ENCODE results near the gene SFRP5. TPM values are rescaled to one million over a fixed set of nuclear protein-coding genes. Genes with fewer than 3 reads are reported as not detected.

The SFRP5 gene
- total and polyA plus RNA-seq, 2 donors (not counting 3 experiments of a cell fraction or from before 2014, with no cell fraction given), result not detected

DNA sequence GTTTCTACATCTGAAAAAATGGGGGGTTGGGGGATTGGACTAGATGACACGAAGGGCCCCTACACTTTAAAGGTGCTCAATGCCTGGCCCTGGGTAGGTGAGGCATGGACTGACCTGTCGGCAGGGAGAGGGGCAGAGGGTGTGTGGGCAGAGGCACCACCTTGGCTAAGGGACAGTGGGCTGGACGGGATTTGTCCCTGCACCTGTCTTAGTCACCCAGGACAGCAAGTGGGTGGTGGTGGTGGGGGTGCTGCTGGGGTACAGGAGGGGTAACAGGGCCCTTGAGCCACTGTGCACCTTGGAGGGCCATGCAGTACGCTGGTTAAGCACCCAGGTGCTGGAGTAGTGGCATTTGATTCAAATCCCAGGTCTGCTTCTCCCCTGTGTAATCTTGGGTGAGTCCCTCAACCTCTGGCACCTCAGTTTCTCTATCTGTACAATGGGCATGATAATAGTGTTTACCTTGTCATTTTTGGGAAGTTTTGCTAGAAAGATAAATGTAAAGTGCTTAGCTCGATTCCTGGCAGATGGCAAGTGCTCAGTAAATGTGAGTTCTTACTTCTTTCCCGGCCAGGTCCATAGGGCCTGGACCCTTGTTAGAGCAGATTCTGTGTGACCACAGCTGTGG, 18.1 kb upstream of the SFRP5 start:
- Histone ChIP-seq H3K9ac (replicated peaks; ENCODE audit: extremely low read depth, insufficient read depth, low read length) (no peak overlapping the region), H3K27ac (ENCODE audit: insufficient read depth, low read depth, low read length) (no peak overlapping the region), H3K4me1 (ENCODE audit: control insufficient read depth, extremely low read depth, insufficient read depth, low read length) (no peaks in the 10 kb centered on the region), H3K79me2 (ENCODE audit: control insufficient read depth, insufficient read depth, low read length) (no peaks in the 10 kb centered on the region), H3K9me3 (replicated peaks; ENCODE audit: control insufficient read depth, insufficient read depth, low read length) (no peaks in the 10 kb centered on the region), H4K20me1 (replicated peaks; ENCODE audit: control insufficient read depth, extremely low read depth, insufficient read depth, low read length) (no peaks in the 10 kb centered on the region), H3K4me2 (ENCODE audit: insufficient read depth, low read length) (no peak overlapping the region), H2AFZ (ENCODE audit: low read depth, low read length) (no peak overlapping the region), H3K27me3 (ENCODE audit: control insufficient read depth in 2 of 2, insufficient read depth in 2 of 2, low read length in 2 of 2) (peaks cover 3 to 6% of the 10 kb centered on the region in 2 experiments), H3K4me3 (replicated peaks in 1 of 3; ENCODE audit: insufficient read depth in 1 of 3, low read depth in 1 of 3, low read length in 3 of 3) (no peak overlapping the region), H3K36me3 (ENCODE audit: control insufficient read depth in 2 of 2, extremely low read depth in 1 of 2, insufficient read depth in 2 of 2, low read length in 2 of 2) (no peaks in the 10 kb centered on the region), H3K9me1 (replicated peaks; ENCODE audit: control insufficient read depth, extremely low read depth, insufficient read depth, low read length) (no peaks in the 10 kb centered on the region)
- TF ChIP-seq POLR2A (IDR thresholded peaks at IDR 0.05; ENCODE audit: low read depth, low read length) (no peak), EZH2 (IDR thresholded peaks at IDR 0.05; ENCODE audit: borderline replicate concordance, low read depth, low read length, severe bottlenecking) (no peak), POLR2AphosphoS5 (IDR thresholded peaks at IDR 0.05; ENCODE audit: insufficient read depth, low read depth, low read length) (no peak), JUN (IDR thresholded peaks at IDR 0.05; ENCODE audit: borderline replicate concordance, insufficient read depth, insufficient read length, low read depth) (no peak), GATA2 (IDR thresholded peaks at IDR 0.05; ENCODE audit: insufficient read depth, insufficient read length, low read depth, low read length) (no peak), MYC (IDR thresholded peaks at IDR 0.05; ENCODE audit: low read depth, low read length) (no peak), FOS (IDR thresholded peaks at IDR 0.05; ENCODE audit: borderline replicate concordance, insufficient read depth, low read length) (no peak)
- TF ChIP-seq, protein P1, sequence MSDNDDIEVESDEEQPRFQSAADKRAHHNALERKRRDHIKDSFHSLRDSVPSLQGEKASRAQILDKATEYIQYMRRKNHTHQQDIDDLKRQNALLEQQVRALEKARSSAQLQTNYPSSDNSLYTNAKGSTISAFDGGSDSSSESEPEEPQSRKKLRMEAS (IDR thresholded peaks at IDR 0.05; ENCODE audit: insufficient read depth, insufficient read length), result no peak
- TF ChIP-seq, protein P2, sequence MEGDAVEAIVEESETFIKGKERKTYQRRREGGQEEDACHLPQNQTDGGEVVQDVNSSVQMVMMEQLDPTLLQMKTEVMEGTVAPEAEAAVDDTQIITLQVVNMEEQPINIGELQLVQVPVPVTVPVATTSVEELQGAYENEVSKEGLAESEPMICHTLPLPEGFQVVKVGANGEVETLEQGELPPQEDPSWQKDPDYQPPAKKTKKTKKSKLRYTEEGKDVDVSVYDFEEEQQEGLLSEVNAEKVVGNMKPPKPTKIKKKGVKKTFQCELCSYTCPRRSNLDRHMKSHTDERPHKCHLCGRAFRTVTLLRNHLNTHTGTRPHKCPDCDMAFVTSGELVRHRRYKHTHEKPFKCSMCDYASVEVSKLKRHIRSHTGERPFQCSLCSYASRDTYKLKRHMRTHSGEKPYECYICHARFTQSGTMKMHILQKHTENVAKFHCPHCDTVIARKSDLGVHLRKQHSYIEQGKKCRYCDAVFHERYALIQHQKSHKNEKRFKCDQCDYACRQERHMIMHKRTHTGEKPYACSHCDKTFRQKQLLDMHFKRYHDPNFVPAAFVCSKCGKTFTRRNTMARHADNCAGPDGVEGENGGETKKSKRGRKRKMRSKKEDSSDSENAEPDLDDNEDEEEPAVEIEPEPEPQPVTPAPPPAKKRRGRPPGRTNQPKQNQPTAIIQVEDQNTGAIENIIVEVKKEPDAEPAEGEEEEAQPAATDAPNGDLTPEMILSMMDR (IDR thresholded peaks at IDR 0.05; ENCODE audit: extremely low read depth in 1 of 2, insufficient read depth in 1 of 2, low read depth in 1 of 2, low read length in 2 of 2), result no peak
- ChIA-PET CTCF (interaction anchor here (0.7 to 4.9 kb wide), 6 partner anchors 11 to 252 kb away, joined by 3 to 118 read pairs (median 8); no protein-coding TSS in a partner anchor), POLR2A (no interaction called here)
- BruUV-seq (replicated peaks), result no TSS peak
- dilution Hi-C loops (cut with MboI; ENCODE audit: extremely low pct_ligation_motif_present, low sequenced_read_pairs), result no loop called here
- DNase-seq (ENCODE audit: low read depth, low spot score) (no peak), FAIRE-seq (no peak)
- intact Hi-C loops (cut with micrococcal nuclease), result loop anchor here (5.0 kb wide), 1 partner anchor 237 kb away; no protein-coding TSS in a partner anchor

Data from endothelial cell of umbilical vein (primary cell).